VCaP (cell line): ENCODE results near the gene SCAPER.
A peak's percentile ranks its signal among the peaks of the same experiment; 100 is the strongest.

ENCODE experiments used
- H3K27ac ChIP-seq: fragments of 450-650 bp; 2 replicates; pipeline ENCODE4 v1.5.1; 2017
- CTCF ChIP-seq: fragments of 450-650 bp; conservative IDR thresholded peaks from 2 replicates; pipeline ENCODE4 v1.5.1; 2017; ENCODE audit warnings: mild to moderate bottlenecking, moderate library complexity

Gene SCAPER

GRCh38 chr15:76941636-76942035 is 36.5 kb upstream of the SCAPER start:
- no peak overlapping the region for H3K27ac ChIP-seq
- TF ChIP-seq CTCF: no peak; the same call in 1 of the 2 replicates

GRCh38 chr15:76939715-76940114 is 34.6 kb upstream of the SCAPER start:
- TF ChIP-seq CTCF: no peak
- no peak overlapping the region for H3K27ac ChIP-seq

- no peak for TF ChIP-seq CTCF
- no peak overlapping the region for H3K27ac ChIP-seq
These were observed 33.6 kb upstream of the SCAPER start for GRCh38 chr15:76938752-76939151.

- H3K27ac ChIP-seq: peak overlapping the region; percentile 58
- TF ChIP-seq CTCF: no peak
These were observed 31.5 kb upstream of the SCAPER start for GRCh38 chr15:76936671-76937070.

GRCh38 chr15:76935620-76936019 is 30.5 kb upstream of the SCAPER start:
- peak overlapping the region; percentile 58 for H3K27ac ChIP-seq
- no peak for TF ChIP-seq CTCF

GRCh38 chr15:76932135-76932966 is 27.2 kb upstream of the SCAPER start:
- 0 out of 2 replicates have a peak, but pooled peaks have one; percentile 1 for TF ChIP-seq CTCF
- H3K27ac ChIP-seq: peak overlapping the region; percentile 92

GRCh38 chr15:76931397-76932134 is 26.4 kb upstream of the SCAPER start, which contains the start of gene RCN2:
TSS of gene RCN2 (plus strand) at chr15:76931749. CDS start at chr15:76931842, 93 bp downstream.
- H3K27ac ChIP-seq: peak within 1 kb of the TSS; percentile 92
- TF ChIP-seq CTCF: 0 out of 2 replicates have a peak, but pooled peaks have one; percentile 5
